Endothelial cell of umbilical vein (primary cell): ENCODE measurements around the gene CCDC54. TPM values are rescaled to one million over a fixed set of nuclear protein-coding genes. Genes with fewer than 3 reads are reported as not detected.

ENCODE experiments used
- BruUV-seq: library from RNA; stranded (reverse); fragments of 400-500 nt; replicated peaks from 2 replicates; lab custom pipeline; 2021; lab: Mats Ljungman, UMichigan
- CTCF ChIA-PET: fragments of 300-600, 350-600 bp; sonication (Branson Sonifier 250); formaldehyde crosslinking; loops from one replicate; lab custom pipeline; 2021; ENCODE audit warnings: antibody characterized with exemption, inconsistent platforms; lab: Charles Lee
- POLR2A ChIA-PET: fragments of 300-600, 350-600 bp; sonication (Branson Sonifier 250); formaldehyde crosslinking; loops from one replicate; lab custom pipeline; 2021; ENCODE audit warnings: antibody characterized with exemption, inconsistent platforms; lab: Charles Lee
- DNase-seq: peaks from one replicate; pipeline ENCODE4 v3.0.0-alpha.2; 2011; ENCODE audit warnings: low read depth, low spot score
- FAIRE-seq: peaks from 2 replicates; lab custom pipeline; 2011; peaks lifted over from hg19 to GRCh38; lab: Jason Lieb, UNC
- H2AFZ ChIP-seq: 2 replicates; pipeline ENCODE4 v1.6.0; 2012; ENCODE audit warnings: low read depth, low read length, control low read depth, inconsistent platforms
- H3K27ac ChIP-seq: 2 replicates; pipeline ENCODE4 v1.5.1; 2011; ENCODE audit warnings: low read depth, mild to moderate bottlenecking, control low read depth, low read length, moderate library complexity; ENCODE audit not compliant: insufficient read depth
- H3K27me3 ChIP-seq, 2 experiments: 2 replicates each; pipeline versions ENCODE4 v1.6.0 to v1.6.1; 2011; ENCODE audit warnings: low read length in 2 of 2, mixed read lengths in 1 of 2; ENCODE audit not compliant: control insufficient read depth in 2 of 2, insufficient read depth in 2 of 2
- H3K36me3 ChIP-seq, 2 experiments: 2 replicates in 1 of 2; 3 replicates in 1 of 2; pipeline ENCODE4 v1.5.1; 2011; ENCODE audit warnings: low read length in 2 of 2, mild to moderate bottlenecking in 1 of 2, moderate library complexity in 1 of 2; ENCODE audit not compliant: control insufficient read depth in 2 of 2, insufficient read depth in 2 of 2; ENCODE audit errors: extremely low read depth in 1 of 2
- H3K4me1 ChIP-seq: 3 replicates; pipeline ENCODE4 v1.5.1; 2011; ENCODE audit warnings: mild to moderate bottlenecking, low read length; ENCODE audit not compliant: control insufficient read depth, insufficient read depth; ENCODE audit errors: extremely low read depth
- H3K4me2 ChIP-seq: 2 replicates; pipeline ENCODE4 v1.6.1; 2011; ENCODE audit warnings: low read length, control low read depth, mixed read lengths; ENCODE audit not compliant: insufficient read depth
- H3K4me3 ChIP-seq, 3 experiments: fragments of 200-600 bp in 1 of 3; sonication (generic), shearing (Covaris generic) in 1 of 3; replicated peaks in 1 of 3; 2 replicates each; pipeline ENCODE4 v1.5.1; 2011 to 2016; ENCODE audit warnings: control low read depth in 3 of 3, low read length in 3 of 3, mild to moderate bottlenecking in 2 of 3, inconsistent platforms in 1 of 3, low read depth in 1 of 3, moderate library complexity in 1 of 3; ENCODE audit not compliant: insufficient read depth in 1 of 3
- H3K79me2 ChIP-seq: 2 replicates; pipeline ENCODE4 v1.6.0; 2012; ENCODE audit warnings: low read length, inconsistent platforms; ENCODE audit not compliant: control insufficient read depth, insufficient read depth
- H3K9ac ChIP-seq: replicated peaks from 2 replicates; pipeline ENCODE3; 2011; ENCODE audit warnings: low read length, control low read depth; ENCODE audit not compliant: insufficient read depth; ENCODE audit errors: extremely low read depth
- H3K9me1 ChIP-seq: replicated peaks from 3 replicates; pipeline ENCODE4 v1.6.0; 2011; ENCODE audit warnings: mild to moderate bottlenecking, low read length; ENCODE audit not compliant: control insufficient read depth, insufficient read depth; ENCODE audit errors: extremely low read depth
- H3K9me3 ChIP-seq: replicated peaks from 2 replicates; pipeline ENCODE4 v1.5.1; 2012; ENCODE audit warnings: low read length, inconsistent platforms; ENCODE audit not compliant: control insufficient read depth, insufficient read depth
- H4K20me1 ChIP-seq: replicated peaks from 2 replicates; pipeline ENCODE3; 2011; ENCODE audit warnings: mild to moderate bottlenecking, low read length; ENCODE audit not compliant: control insufficient read depth, insufficient read depth; ENCODE audit errors: extremely low read depth
- EZH2 ChIP-seq: IDR thresholded peaks from 2 replicates; pipeline ENCODE4 v1.6.1; 2012; ENCODE audit warnings: borderline replicate concordance, low read depth, mild to moderate bottlenecking, moderate library complexity, low read length, inconsistent platforms; ENCODE audit not compliant: severe bottlenecking
- FOS ChIP-seq: IDR thresholded peaks from 2 replicates; pipeline ENCODE4 v1.6.1; 2011; ENCODE audit warnings: mild to moderate bottlenecking, low read length, moderate library complexity, borderline replicate concordance; ENCODE audit not compliant: insufficient read depth
- GATA2 ChIP-seq: IDR thresholded peaks from 2 replicates; pipeline ENCODE4 v1.7.0; 2011; ENCODE audit warnings: low read depth, mild to moderate bottlenecking, moderate library complexity, mixed read lengths, low read length; ENCODE audit not compliant: insufficient read length, insufficient read depth
- JUN ChIP-seq: IDR thresholded peaks from 2 replicates; pipeline ENCODE4 v1.6.1; 2011; ENCODE audit warnings: borderline replicate concordance, low read depth; ENCODE audit not compliant: insufficient read length, insufficient read depth
- MAX ChIP-seq: IDR thresholded peaks from 2 replicates; pipeline ENCODE4 v1.6.1; 2011; ENCODE audit not compliant: insufficient read depth, insufficient read length
- MYC ChIP-seq: IDR thresholded peaks from one replicate; pipeline ENCODE4 v1.6.1; 2011; ENCODE audit warnings: mild to moderate bottlenecking, low read depth, low read length
- POLR2A ChIP-seq: IDR thresholded peaks from 2 replicates; pipeline ENCODE4 v1.6.1; 2012; ENCODE audit warnings: low read depth, mild to moderate bottlenecking, control low read depth, low read length
- POLR2AphosphoS5 ChIP-seq: IDR thresholded peaks from 2 replicates; pipeline ENCODE4 v1.6.1; 2012; ENCODE audit warnings: low read depth, mild to moderate bottlenecking, control low read depth, low read length, moderate library complexity; ENCODE audit not compliant: insufficient read depth
- dilution Hi-C: fragments of 300-500 bp; cut with MboI; formaldehyde crosslinking; loops from one replicate; pipeline ENCODE4 v1.15.0; 2019; ENCODE audit warnings: low sequenced_read_pairs; ENCODE audit not compliant: extremely low pct_ligation_motif_present
- intact Hi-C: fragments of 100-400 bp; cut with micrococcal nuclease; formaldehyde crosslinking; loops from one replicate; pipeline ENCODE4 v1.10.0; 2022
- polyA plus RNA-seq, 4 experiments: library from polyadenylated mRNA; depleted of rRNA in 3 of 4; stranded (reverse) in 3 of 4; unstranded in 1 of 4; fragments of >200 nt; gene quantifications; 2 replicates each; pipeline versions ENCODE4 v1.2.1 to v1.2.3, GENCODE V29; 2011 to 2012; ENCODE audit warnings: missing spikeins in 1 of 4
- total RNA-seq: library from RNA; stranded (reverse); gene quantifications from 2 replicates; pipeline ENCODE4 v1.2.3, GENCODE V29; 2021
- TF ChIP-seq, protein P1 (sequence below), 2 donors: IDR thresholded peaks; 1 replicate in 1 of 2; 2 replicates in 1 of 2; pipeline ENCODE4 v1.5.1; 2011; ENCODE audit warnings: low read length in 2 of 2, mild to moderate bottlenecking in 2 of 2, moderate library complexity in 2 of 2, control low read depth in 1 of 2, inconsistent platforms in 1 of 2, low read depth in 1 of 2; ENCODE audit not compliant: insufficient read depth in 1 of 2; ENCODE audit errors: extremely low read depth in 1 of 2

CCDC54 gene
- total and polyA plus RNA-seq, 2 donors (not counting 3 experiments of a cell fraction or from before 2014, with no cell fraction given), result not detected

DNA sequence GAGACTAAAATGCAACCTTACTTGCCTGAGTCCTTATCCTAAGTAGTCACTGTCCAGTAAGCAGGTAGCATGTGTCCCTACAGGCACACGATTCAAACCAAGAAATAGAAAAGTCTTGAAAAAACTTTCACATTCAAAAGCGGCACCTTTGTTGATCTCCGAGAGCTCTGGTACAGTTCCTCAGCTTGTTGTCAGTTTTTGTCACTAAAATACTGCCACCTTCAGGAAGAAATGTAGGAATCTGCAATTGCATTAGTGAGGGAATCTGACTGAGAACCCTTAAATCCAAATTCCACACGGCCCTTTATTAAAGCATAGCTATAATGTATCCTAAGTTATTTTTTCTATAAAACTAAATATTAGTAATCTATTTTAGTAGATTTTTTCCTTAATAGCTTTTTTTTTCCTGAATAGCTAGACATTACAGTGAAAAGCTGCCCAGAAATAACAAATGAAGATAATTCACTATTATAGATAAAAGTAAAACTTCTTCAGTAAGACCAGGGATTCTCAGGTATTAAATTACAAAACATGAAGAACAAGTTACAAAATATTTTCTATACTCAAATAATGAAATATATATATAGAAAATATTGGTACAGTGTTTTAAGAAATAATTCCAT, 44.0 kb downstream of the CCDC54 start:
- Histone ChIP-seq H3K9me3 (no peaks in the 10 kb centered on the region), H3K4me2 (peak overlapping the region; percentile 92), H2AFZ (peak overlapping the region; percentile 95), H3K27me3 (peaks cover 3 to 13% of the 10 kb centered on the region in 2 experiments), H3K4me1 (peaks cover 2% of the 10 kb centered on the region), H3K9me1 (no peaks in the 10 kb centered on the region), H3K79me2 (no peaks in the 10 kb centered on the region), H3K9ac (peak overlapping the region; percentile 16), H3K36me3 (no peaks in the 10 kb centered on the region), H3K27ac (no peak overlapping the region), H4K20me1 (no peaks in the 10 kb centered on the region), H3K4me3 (peak overlapping the region in 1 of 3 experiments; percentile 69)
- intact Hi-C loops, result loop anchor here (1.0 kb wide), 3 partner anchors 9 to 185 kb away; no protein-coding TSS in a partner anchor
- DNase-seq (peak; percentile 65), FAIRE-seq (peak; percentile 90)
- no peak for TF ChIP-seq FOS
- TF ChIP-seq, protein P1, sequence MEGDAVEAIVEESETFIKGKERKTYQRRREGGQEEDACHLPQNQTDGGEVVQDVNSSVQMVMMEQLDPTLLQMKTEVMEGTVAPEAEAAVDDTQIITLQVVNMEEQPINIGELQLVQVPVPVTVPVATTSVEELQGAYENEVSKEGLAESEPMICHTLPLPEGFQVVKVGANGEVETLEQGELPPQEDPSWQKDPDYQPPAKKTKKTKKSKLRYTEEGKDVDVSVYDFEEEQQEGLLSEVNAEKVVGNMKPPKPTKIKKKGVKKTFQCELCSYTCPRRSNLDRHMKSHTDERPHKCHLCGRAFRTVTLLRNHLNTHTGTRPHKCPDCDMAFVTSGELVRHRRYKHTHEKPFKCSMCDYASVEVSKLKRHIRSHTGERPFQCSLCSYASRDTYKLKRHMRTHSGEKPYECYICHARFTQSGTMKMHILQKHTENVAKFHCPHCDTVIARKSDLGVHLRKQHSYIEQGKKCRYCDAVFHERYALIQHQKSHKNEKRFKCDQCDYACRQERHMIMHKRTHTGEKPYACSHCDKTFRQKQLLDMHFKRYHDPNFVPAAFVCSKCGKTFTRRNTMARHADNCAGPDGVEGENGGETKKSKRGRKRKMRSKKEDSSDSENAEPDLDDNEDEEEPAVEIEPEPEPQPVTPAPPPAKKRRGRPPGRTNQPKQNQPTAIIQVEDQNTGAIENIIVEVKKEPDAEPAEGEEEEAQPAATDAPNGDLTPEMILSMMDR (IDR thresholded peaks at IDR 0.05; ENCODE audit: extremely low read depth in 1 of 2, insufficient read depth in 1 of 2, low read depth in 1 of 2, low read length in 2 of 2), result peak; percentile 52 to 55
- dilution Hi-C loops, result no loop called here
- ChIA-PET CTCF (interaction anchor here (0.6 to 3.7 kb wide), 65 partner anchors 9 to 425 kb away, joined by 3 to 96 read pairs (median 4); partner anchors contain the start of gene BBX), POLR2A (interaction anchor here (0.6 kb wide), 1 partner anchor 408 kb away, joined by 7 read pairs; no protein-coding TSS in a partner anchor)
- BruUV-seq, result no TSS peak

- dilution Hi-C loops, result no loop called here
- no peaks in the 10 kb centered on the region for H4K20me1 ChIP-seq
- FAIRE-seq (no peak), DNase-seq (no peak)
- TF ChIP-seq FOS (no peak), POLR2A (no peak), GATA2 (no peak), JUN (no peak), POLR2AphosphoS5 (no peak), MAX (no peak), EZH2 (no peak), MYC (no peak)
- TF ChIP-seq, protein P1 (IDR thresholded peaks at IDR 0.05; ENCODE audit: extremely low read depth in 1 of 2, insufficient read depth in 1 of 2, low read depth in 1 of 2, low read length in 2 of 2), result no peak
- no peak overlapping the region for H3K4me3 ChIP-seq
- ChIA-PET POLR2A (interaction anchor here (0.6 kb wide), 1 partner anchor 408 kb away, joined by 7 read pairs; no protein-coding TSS in a partner anchor), CTCF (interaction anchor here (0.8 to 3.7 kb wide), 34 partner anchors 9 to 319 kb away, joined by 3 to 96 read pairs (median 5); partner anchors contain the start of gene BBX)
- no peak overlapping the region for H3K27ac ChIP-seq
- H3K9me3 ChIP-seq, result no peaks in the 10 kb centered on the region
- no peak overlapping the region for H3K4me2 ChIP-seq
- H3K9ac ChIP-seq, result no peak overlapping the region
- H2AFZ ChIP-seq, result no peak overlapping the region
- no TSS peak for BruUV-seq
- H3K9me1 ChIP-seq, result no peaks in the 10 kb centered on the region
- peaks cover 3 to 13% of the 10 kb centered on the region in 2 experiments for H3K27me3 ChIP-seq
- intact Hi-C loops, result loop anchor here (1.0 kb wide), 3 partner anchors 8 to 186 kb away; no protein-coding TSS in a partner anchor
- H3K79me2 ChIP-seq, result no peaks in the 10 kb centered on the region
- H3K4me1 ChIP-seq, result peaks cover 2% of the 10 kb centered on the region
- H3K36me3 ChIP-seq, result no peaks in the 10 kb centered on the region
Observed at GRCh38 chr3:107421881-107422280, 44.6 kb downstream of the CCDC54 start.
